Subcutaneous abdominal adipose tissue (tissue), 5 donors: ENCODE data around the gene LSAMP.
"Not testable (repeated sequence)": the region's sequence is repeated elsewhere in the genome, so short reads cannot be mapped to it uniquely, and the experiment has no call there.

Experiments used
- H3K27ac ChIP-seq: one replicate; pipeline ENCODE4 v1.7.0; 2013; ENCODE audit warnings: low read depth, mild to moderate bottlenecking, inconsistent platforms, low read length, moderate library complexity
- H3K27me3 ChIP-seq, 5 donors: one replicate each; pipeline ENCODE4 v1.7.0; 2013; ENCODE audit warnings: low read length in 5 of 5, inconsistent platforms in 1 of 5; ENCODE audit not compliant: control insufficient read depth in 5 of 5, insufficient read depth in 4 of 5
- H3K36me3 ChIP-seq, 5 donors: one replicate each; pipeline ENCODE4 v1.7.0; 2013; ENCODE audit warnings: low read length in 5 of 5; ENCODE audit not compliant: control insufficient read depth in 5 of 5, insufficient read depth in 5 of 5
- H3K4me1 ChIP-seq, 5 donors: one replicate each; pipeline ENCODE4 v1.7.0; 2013; ENCODE audit warnings: low read length in 5 of 5, mild to moderate bottlenecking in 3 of 5, moderate library complexity in 1 of 5; ENCODE audit not compliant: control insufficient read depth in 5 of 5, insufficient read depth in 5 of 5
- H3K4me3 ChIP-seq, 5 donors: one replicate each; pipeline ENCODE4 v1.7.0; 2013; ENCODE audit warnings: low read length in 5 of 5, low read depth in 1 of 5
- H3K9ac ChIP-seq, 5 donors: one replicate each; pipeline ENCODE4 v1.7.0; 2013; ENCODE audit warnings: low read length in 5 of 5, mild to moderate bottlenecking in 4 of 5, moderate library complexity in 3 of 5
- H3K9me3 ChIP-seq, 5 donors: one replicate each; pipeline ENCODE4 v1.7.0; 2013; ENCODE audit warnings: low read length in 5 of 5; ENCODE audit not compliant: control insufficient read depth in 5 of 5
- donor health status: healthy.
- donor health status: healthy.
- donor health status: healthy.
- donor health status: healthy.
- donor health status: healthy.

LSAMP gene

DNA sequence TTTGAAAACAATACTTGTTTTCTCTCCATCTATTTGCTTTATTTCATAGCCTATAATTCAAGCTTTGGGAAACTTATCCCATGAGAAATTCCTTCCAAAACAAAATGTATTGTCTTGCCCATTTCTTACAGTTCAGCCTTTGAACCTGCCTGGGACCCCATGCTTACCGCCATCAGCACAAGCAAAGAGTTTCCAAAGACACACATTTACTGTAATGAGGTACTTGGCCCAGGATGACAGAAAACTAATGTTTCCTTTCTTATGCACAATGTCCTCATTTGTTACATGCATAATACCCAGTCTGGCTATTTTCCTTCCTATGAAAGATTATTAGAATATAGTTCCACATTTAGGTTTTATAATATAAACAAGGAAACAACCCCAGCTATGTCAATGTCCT is 641.6 kb downstream of the LSAMP start:
- Histone ChIP-seq H3K27ac (no peak overlapping the region), H3K4me1 (peaks cover 0 to 4% (median 0%) of the 10 kb centered on the region in 5 donors), H3K36me3 (no peaks in the 10 kb centered on the region), H3K9me3 (no peaks in the 10 kb centered on the region), H3K27me3 (no peaks in the 10 kb centered on the region), H3K9ac (no peak overlapping the region), H3K4me3 (no peak overlapping the region)

DNA sequence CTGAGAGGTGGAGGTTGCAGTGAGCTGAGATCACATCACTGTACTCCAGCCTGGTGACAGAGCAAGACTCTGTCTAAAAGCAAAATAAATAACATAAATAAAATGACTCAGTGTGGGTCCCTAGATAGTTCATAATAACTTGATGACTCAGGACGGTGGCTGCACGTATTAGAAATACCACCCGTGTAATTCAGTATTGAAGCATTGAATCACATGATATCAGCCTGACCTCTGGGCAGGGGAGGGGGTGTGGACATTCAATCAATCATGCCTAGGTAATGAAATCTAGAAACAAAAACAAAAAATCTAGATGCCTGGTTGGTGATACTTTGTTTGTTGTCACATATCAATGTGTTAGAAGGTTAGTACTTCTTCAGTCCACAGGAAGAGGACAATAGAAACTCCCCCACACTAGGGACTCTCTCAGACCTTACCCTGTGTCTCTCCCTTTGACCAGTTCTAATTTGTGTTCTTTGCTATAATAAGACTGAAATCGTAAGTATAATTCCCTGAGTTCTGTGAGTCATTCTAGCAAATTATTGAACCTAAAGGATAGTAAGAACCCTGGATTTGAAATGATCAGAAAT is 644.7 kb downstream of the LSAMP start:
- Histone ChIP-seq H3K36me3 (no peaks in the 10 kb centered on the region), H3K9me3 (no peaks in the 10 kb centered on the region), H3K27me3 (no peaks in the 10 kb centered on the region), H3K4me1 (peaks cover 0 to 4% (median 0%) of the 10 kb centered on the region in 5 donors), H3K27ac (no peak overlapping the region), H3K9ac (no peak overlapping the region), H3K4me3 (no peak overlapping the region)

DNA sequence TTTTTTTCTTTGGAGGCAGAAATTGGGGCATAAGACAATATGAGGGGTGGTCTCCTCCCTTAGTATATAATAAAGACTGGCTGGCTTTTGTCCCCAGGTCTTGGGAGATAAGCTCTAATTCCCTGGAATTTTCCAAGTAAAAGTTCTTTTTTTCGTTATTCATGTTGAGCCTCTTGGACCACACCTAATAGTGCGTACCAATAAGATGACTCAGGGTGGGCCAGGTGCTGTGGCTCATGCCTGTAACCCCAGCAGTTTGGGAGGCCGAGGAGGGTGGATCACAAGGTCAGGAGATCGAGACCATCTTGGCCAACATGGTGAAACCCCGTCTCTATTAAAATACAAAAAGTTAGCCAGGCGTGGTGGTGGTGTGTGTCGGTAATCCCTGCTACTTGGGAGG is 645.2 kb downstream of the LSAMP start:
- H3K36me3 ChIP-seq, H3K27me3 ChIP-seq, H3K27ac ChIP-seq, H3K9ac ChIP-seq, H3K4me3 ChIP-seq, H3K4me1 ChIP-seq, H3K9me3 ChIP-seq: not testable (repeated sequence)

DNA sequence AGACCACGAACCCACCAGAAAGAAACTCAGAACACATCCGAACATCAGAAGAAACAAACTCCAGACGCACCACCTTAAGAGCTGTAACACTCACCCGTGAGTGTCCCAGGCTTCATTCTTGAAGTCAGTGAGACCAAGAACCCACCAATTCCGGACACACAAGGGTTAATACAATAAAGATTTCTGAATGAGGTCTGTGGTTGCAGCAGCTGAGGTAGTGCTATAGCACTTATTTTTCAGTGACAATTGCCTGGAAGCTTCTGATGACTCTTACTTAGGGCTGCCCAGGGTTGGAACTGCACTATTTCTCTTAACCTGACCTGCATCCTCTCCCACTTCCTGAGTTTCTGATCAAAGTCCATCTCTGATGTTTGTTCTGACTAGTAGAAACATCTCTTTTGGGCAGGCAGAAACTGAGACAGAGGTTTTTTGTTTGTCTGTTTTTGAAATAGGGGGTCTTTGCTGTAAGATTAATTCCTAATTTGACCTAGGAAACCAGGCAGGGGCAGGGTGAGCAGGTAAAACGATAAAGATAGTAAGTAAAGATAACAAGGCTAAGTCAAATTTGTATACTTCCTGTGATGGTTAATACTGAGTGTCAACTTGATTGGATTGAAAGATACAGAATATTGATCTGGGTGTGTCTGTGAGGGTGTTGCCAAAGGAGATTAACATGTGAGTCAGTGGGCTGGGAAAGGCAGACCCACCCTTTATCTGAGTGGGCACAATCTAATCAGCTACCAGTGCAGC is 652.9 kb downstream of the LSAMP start:
- Histone ChIP-seq H3K9me3 (no peaks in the 10 kb centered on the region), H3K36me3 (no peaks in the 10 kb centered on the region), H3K9ac (no peak overlapping the region), H3K4me3 (no peak overlapping the region), H3K27me3 (no peaks in the 10 kb centered on the region), H3K4me1 (no peaks in the 10 kb centered on the region), H3K27ac (no peak overlapping the region)

DNA sequence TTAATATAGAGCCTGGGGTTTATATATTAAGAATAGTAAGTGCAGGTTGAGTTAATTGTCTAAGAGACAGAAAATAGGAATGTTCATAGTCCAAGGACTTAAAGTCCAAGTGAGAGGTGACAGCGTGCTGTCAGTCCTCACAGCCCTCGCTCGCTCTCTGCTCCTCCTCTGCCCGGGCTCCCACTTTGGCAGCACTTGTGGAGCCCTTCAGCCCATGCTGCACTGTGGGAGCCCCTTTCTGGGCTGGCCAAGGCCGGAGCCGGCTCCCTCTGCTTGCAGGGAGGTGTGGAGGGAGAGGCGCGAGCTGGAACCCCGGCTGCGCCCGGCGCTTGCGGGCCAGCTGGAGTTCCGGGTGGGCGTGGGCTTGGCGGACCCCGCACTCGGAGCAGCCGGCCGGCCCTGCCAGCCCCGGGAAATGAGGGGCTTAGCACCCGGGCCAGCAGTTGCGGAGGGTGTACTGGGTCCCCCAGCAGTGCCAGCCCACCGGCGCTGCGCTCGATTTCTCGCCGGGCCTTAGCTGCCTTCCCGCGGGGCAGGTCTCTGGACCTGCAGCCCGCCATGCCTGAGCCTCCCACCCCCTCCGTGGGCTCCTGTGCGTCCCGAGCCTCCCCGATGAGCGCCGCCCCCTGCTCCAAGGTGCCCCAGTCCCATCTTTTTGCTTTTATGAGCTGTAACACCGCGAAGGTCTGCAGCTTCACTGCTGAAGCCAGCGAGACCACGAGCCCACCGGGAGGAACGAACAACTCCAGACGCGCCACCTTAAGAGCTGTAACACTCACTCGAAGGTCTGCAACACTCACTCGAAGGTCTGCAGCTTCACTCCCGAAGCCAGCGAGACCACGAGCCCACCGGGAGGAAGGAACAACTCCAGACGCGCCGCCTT is 653.8 kb downstream of the LSAMP start:
- H3K4me3 ChIP-seq, H3K4me1 ChIP-seq, H3K36me3 ChIP-seq, H3K9me3 ChIP-seq, H3K9ac ChIP-seq, H3K27me3 ChIP-seq, H3K27ac ChIP-seq: not testable (repeated sequence)

DNA sequence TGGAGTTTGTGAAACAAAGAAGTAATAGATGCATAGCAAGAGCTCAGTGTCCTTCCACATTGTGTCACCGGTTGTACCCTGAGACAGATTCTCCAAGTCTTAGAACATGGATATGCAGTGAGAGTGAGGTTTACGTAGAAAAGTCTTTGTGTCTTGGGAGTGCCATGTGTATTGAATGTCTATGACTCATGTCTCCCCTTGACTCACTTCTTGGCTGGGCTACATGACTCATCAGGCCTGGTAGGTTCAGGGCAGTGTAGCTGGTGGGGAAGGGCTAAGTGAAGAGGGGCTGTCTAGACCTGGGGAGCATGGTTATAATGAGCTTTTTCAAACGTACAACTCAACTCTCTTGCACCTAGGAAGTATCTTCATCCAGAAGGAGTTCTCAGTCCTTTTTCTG is 654.5 kb downstream of the LSAMP start:
- H3K27me3 ChIP-seq = no peaks in the 10 kb centered on the region
- no peaks in the 10 kb centered on the region for H3K4me1 ChIP-seq
- H3K9ac ChIP-seq = no peak overlapping the region
- no peaks in the 10 kb centered on the region for H3K36me3 ChIP-seq
- H3K27ac ChIP-seq = no peak overlapping the region
- no peaks in the 10 kb centered on the region for H3K9me3 ChIP-seq
- no peak overlapping the region for H3K4me3 ChIP-seq

DNA sequence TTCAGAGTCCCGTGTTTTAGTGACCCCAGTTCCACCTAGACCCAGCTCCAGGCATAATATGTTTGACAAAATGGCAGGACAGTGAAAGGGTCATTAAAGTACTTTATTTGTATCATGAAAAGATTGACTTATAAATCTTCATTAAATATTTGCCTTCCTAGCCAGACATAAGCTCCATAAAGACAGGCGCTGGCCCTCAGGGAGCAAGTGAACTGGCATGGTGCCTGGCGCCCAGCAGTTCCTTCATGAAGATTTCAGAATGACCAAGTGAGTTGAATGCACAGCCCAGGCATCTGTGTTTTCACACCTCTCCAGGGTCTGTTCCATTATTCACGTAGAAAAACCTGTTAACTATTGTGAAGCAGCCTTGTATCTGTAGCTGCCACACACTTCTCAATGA is 655.8 kb downstream of the LSAMP start:
- no peaks in the 10 kb centered on the region for H3K9me3 ChIP-seq
- no peak overlapping the region for H3K4me3 ChIP-seq
- no peaks in the 10 kb centered on the region for H3K36me3 ChIP-seq
- peaks cover 4 to 11% (median 6%) of the 10 kb centered on the region in 5 donors for H3K4me1 ChIP-seq
- no peak overlapping the region for H3K9ac ChIP-seq
- H3K27me3 ChIP-seq = no peaks in the 10 kb centered on the region
- no peak overlapping the region for H3K27ac ChIP-seq

DNA sequence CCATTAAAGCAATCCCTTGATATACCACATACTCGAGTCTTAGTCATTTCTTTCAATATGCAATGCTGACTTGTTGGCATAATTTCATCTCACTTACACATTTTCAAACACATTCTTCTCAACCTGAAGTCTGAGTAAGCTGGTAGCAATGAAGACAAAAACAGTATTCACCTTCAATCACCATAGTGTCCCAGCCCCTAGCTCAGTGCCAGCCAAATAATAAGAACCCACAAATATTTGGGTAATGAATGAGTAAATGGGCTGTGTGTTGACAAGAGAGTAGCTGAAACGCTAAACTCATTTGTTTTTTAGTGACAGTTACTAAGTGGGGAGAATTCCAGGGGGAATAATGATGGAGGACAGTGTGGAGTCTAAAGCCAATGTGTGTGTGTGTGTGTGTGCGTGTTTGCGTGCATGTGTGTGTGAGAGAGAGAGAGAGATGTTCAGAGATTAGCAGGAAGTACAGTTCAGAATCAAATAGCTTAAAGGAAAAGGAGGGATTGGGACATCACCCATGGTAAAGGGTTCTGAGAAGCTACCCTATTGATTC is 656.3 kb downstream of the LSAMP start:
- no peak overlapping the region for H3K27ac ChIP-seq
- no peak overlapping the region for H3K9ac ChIP-seq
- no peaks in the 10 kb centered on the region for H3K36me3 ChIP-seq
- H3K4me3 ChIP-seq = no peak overlapping the region
- no peaks in the 10 kb centered on the region for H3K9me3 ChIP-seq
- no peaks in the 10 kb centered on the region for H3K27me3 ChIP-seq
- H3K4me1 ChIP-seq = peaks cover 4 to 11% (median 6%) of the 10 kb centered on the region in 5 donors

DNA sequence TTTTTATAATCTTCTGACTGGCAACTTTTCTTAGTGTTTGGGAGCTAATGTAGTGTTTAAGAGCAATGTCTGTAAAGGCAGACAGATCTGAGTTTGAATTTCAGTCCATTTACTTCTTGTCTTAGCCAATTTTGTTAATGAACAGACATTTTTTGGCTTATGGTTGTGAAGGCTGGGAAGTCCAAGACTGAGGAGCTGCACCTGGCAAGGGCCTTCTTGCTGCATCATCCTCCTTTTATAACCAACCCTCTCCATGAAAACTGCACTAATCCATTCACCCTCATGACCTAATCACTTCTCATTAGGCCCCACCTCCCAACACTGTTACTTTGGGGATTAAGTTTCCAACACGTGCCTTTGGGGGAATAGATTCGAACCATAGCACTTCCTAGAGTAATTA is 657.5 kb downstream of the LSAMP start:
- Histone ChIP-seq H3K4me3 (no peak overlapping the region), H3K4me1 (peaks cover 4 to 18% (median 14%) of the 10 kb centered on the region in 5 donors), H3K9me3 (no peaks in the 10 kb centered on the region), H3K36me3 (no peaks in the 10 kb centered on the region), H3K9ac (no peak overlapping the region), H3K27ac (no peak overlapping the region), H3K27me3 (no peaks in the 10 kb centered on the region)

DNA sequence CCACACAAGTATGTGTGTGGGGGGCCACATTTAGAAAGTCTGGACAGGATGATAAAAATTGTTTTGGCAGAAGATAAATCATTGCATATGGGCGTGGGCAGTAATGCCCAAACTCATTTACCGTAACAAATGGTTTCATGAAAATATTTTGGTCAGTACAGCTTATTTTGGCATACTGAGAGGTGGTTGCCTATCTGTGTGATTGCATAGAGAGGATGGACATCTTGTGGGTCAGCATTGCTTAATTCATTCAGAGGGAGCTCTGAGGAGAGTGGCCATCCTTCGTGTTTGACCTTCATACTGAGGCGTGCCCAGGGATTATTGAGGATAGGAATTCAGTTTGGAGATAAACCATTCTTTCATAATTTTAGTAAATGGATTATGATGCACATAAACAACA is 659.5 kb downstream of the LSAMP start:
- H3K9me3 ChIP-seq = no peaks in the 10 kb centered on the region
- no peaks in the 10 kb centered on the region for H3K27me3 ChIP-seq
- H3K27ac ChIP-seq = no peak overlapping the region
- H3K4me3 ChIP-seq = no peak overlapping the region
- no peak overlapping the region for H3K9ac ChIP-seq
- no peaks in the 10 kb centered on the region for H3K36me3 ChIP-seq
- H3K4me1 ChIP-seq = peaks cover 4 to 18% (median 14%) of the 10 kb centered on the region in 5 donors
